Tibial nerve (tissue), 4 donors: ENCODE measurements around the gene ATE1.

Source experiments
- CTCF ChIP-seq, 5 experiments: fragments of 200-600 bp in 3 of 5; fragments of 450-650 bp in 2 of 5; sonication (generic) in 3 of 5; IDR thresholded peaks; one replicate each; pipeline ENCODE4 v1.5.1; 2016 to 2019; ENCODE audit warnings: antibody characterized with exemption in 5 of 5, mild to moderate bottlenecking in 3 of 5, moderate library complexity in 2 of 5
- EP300 ChIP-seq, 2 donors: sonication (generic); formaldehyde crosslinking; IDR thresholded peaks; one replicate each; pipeline ENCODE4 v1.6.1; 2017; ENCODE audit warnings: antibody characterized with exemption in 2 of 2, mild to moderate bottlenecking in 1 of 2

DNA sequence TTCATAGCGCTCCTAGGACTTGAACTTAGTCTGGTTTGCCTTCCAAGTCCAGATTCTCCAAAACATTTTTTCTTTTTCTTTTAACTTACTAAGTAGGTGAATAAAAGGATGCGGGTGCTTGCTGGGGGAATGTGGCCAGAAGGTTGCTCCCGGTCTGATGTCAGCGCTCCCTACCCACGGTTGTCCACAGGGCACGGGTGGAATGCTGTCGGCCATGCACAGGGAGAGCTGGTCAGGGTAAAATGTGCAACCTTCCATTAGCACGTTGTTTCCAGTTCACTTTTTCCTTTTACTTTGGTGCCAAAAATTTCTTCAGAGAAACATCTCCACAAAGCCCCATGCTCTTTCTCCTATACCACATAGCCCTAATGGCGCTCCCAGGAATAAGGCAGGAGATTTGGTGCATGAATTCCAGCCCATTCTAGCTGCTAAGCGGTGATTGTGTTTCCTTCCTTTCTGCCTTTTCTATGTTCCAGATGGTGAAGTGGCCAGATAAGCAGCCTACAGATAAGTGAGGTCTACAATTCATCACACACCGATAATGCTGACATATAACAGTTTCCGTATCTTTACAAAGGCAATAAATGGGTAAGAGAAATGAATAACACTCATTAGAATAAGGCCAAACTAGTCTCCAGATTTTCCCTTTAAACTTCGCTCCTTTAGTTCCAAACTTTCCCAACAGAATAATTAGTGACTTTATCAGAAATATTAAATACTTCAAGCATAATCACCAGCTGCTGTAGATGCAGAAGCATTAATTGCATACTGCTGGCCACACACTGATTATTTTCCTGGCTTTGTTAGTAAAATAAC is 191.3 kb downstream of the ATE1 start:
- TF ChIP-seq CTCF (IDR thresholded peaks at IDR 0.05) (no peak), EP300 (IDR thresholded peaks at IDR 0.05) (no peak)
